OCI-LY1 (cell line): ENCODE measurements around the gene MAN1A1.

Experiments used
- CTCF ChIP-seq: fragments of 200-600 bp; sonication (generic), shearing (Covaris generic); IDR thresholded peaks from 2 replicates; pipeline ENCODE4 v1.5.1; 2017; ENCODE audit warnings: mild to moderate bottlenecking, antibody characterized with exemption, low read length, moderate library complexity, mixed read lengths
- EZH2 ChIP-seq: fragments of 200-600 bp; sonication (generic), shearing (Covaris generic); IDR thresholded peaks from 2 replicates; pipeline ENCODE4 v1.8.0; 2017; ENCODE audit warnings: borderline replicate concordance, mixed run types, mild to moderate bottlenecking, antibody characterized with exemption, low read length, moderate library complexity, mixed read lengths

GRCh38 chr6:119352001-119352400 lies 2.4 kb upstream of the MAN1A1 start:
- TF ChIP-seq CTCF = no peak
- TF ChIP-seq EZH2 = no peak
